Sciatic nerve (tissue), 2 donors: ENCODE measurements around the gene GRIA4. TPM values are rescaled to one million over a fixed set of nuclear protein-coding genes. Genes with fewer than 3 reads are reported as not detected.
"Not testable (repeated sequence)": the region's sequence is repeated elsewhere in the genome, so short reads cannot be mapped to it uniquely, and the experiment has no call there.

ENCODE experiments used
- ATAC-seq: fragments of 200-7000 bp; cut with Tn5 transposase; one replicate; pipeline ENCODE4 v1.9.1; 2020; ENCODE audit warnings: mild to moderate bottlenecking, moderate library complexity
- DNase-seq: peaks from one replicate; pipeline ENCODE4 v3.0.0-alpha.2; 2020; ENCODE audit warnings: low spot score
- intact Hi-C: fragments of 100-400 bp; cut with DNase I; formaldehyde crosslinking; loops from one replicate; pipeline ENCODE4 v1.14.2; 2022
- total RNA-seq: library from RNA; stranded (reverse); fragmentation: NEBNext Ultra II Directional; extraction: Animal tissue kit (Norgen Biotek cat#: 25700); gene quantifications from one replicate; pipeline ENCODE4 v1.2.1, GENCODE V29; 2021
- donor health status: DM: no; HTN: no; CAD: no.
- donor health status: DM: no; HTN: no; CAD: no.

GRIA4 gene
- total RNA-seq, 1 donor from 2014 or later: 0.45 TPM

GRCh38 chr11:105773452-105773851, 163.6 kb downstream of the GRIA4 start:
- ATAC-seq, intact Hi-C loops, DNase-seq: not testable (repeated sequence)

DNA sequence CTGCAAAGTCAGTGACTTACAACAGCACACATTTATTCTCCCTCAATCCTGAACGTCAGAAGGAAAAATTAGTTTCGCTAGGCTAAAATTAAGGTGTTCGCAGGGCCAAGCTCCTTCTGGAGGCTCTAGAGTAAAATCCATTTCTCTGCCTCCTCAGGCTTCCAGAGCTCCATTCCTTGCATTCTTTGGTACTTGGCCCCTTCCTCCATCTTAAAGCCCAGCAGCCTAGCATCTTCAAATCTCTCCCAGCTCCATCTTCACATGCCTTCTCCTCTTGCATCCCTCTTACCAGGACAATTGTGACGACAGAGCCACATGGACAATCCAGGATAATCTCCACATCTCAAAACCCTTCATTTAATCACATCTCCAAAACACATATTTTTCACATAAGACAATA, 165.0 kb downstream of the GRIA4 start:
- no peak for ATAC-seq
- no peak for DNase-seq
- intact Hi-C loops: no loop called here

GRCh38 chr11:105780781-105781525, 171.1 kb downstream of the GRIA4 start:
- DNase-seq (no peak), ATAC-seq (no peak)
- intact Hi-C loops: no loop called here

DNA sequence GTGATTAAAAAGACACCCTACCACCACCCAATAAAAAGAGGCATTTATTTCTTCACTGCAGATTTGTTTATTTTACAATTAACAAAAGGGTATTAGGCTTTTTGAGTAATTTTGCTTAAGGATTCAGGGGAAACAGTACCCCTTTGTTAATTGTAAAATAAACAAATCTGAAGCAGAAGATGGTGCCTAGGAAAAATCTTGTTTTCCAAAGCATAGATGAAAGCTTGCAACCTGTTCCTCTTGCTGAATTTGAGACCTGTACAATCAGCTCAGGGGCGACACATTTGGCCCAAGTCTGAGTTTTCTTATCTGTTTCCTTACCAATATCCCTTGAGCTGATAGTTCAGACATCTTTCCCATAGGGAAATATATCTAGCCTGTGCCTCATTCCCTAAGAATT, 171.9 kb downstream of the GRIA4 start:
- DNase-seq: no peak
- intact Hi-C loops: no loop called here
- no peak for ATAC-seq

DNA sequence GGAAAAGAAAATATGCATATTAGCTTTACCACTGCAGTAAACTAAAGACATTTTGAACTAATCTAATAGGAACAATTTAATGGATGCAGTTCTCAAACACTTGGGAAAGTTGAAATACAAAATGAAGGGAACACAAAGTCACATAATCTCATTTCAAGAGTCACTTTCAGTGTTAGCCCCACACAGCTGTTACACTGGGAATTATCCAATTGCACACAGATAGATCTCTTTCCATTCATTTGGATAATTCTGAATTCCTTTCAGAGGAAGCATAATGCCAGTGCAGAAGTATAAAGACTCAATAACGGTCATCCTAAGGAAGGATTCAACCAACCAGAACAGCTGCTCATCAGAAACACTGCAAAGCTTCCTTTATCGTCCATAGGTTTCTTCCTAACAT, 173.3 kb downstream of the GRIA4 start:
- intact Hi-C loops: no loop called here
- no peak for DNase-seq
- no peak for ATAC-seq

DNA sequence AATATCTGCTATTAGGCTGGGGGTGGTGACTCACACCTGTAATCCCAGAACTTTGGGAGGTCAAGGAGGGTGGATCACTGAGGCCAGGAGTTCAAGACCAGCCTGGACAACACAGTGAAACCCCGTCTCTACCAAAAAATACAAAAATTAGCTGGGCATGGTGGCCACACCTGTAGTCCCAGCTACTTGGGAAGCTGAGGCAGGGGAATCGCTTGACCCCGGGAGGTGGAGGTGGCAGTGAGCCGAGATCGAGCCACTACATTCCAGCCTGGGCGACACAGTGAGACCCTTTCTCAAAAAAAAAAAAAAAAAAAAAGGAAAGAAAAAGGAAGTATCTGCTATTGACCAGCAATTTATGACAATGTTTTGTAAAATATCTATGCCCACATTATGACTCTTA, 176.0 kb downstream of the GRIA4 start:
- ATAC-seq: not testable (repeated sequence)

GRCh38 chr11:105786741-105787140, 176.9 kb downstream of the GRIA4 start:
- ATAC-seq (no peak), DNase-seq (no peak)
- intact Hi-C loops: no loop called here

More for the DNA sequence above, 176.0 kb downstream of the GRIA4 start:
- intact Hi-C loops, DNase-seq: not testable (repeated sequence)

DNA sequence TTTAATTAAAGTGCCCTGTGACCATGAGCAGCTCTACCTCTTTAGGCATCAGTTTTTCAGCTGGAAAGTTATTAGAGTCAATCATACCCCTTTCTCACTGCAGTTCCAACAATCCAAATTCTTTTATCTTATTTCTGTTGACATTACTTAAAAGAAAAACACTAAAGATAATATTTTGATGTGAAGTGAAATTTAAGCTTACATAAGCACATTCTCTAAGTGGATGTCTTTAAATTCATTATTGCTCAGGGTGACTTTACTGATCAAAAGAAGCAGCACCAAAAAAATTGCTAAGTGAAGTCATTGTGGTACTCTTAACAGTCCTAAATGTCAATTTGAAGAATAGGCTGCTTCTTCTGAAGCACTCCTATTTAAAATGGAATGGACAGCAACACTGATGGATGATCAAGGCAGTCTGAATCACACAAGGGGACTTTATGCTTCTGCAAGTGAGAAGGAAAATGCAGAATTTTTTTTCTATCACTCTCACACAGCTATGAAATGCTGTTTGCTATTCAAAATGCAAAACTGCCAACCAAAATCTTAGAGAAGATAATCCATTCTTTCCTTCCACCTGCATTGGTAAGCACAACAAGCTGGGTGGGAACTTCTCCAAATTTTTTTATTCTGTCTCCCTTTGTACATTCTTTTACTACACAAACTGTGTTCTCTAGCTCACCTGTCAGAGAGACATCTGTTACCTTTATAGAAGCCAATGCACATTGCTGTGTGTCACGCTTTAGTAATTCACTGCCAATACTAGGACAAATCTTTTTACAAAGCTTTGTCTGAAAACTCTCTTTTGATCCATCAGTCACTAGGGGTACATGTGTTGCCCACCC, 179.9 kb downstream of the GRIA4 start:
- intact Hi-C loops: loop anchor here (10.0 kb wide), 1 partner anchor 1235 kb away; no protein-coding TSS in a partner anchor
- ATAC-seq (no peak), DNase-seq (no peak)

GRCh38 chr11:105790840-105791239, 181.0 kb downstream of the GRIA4 start:
- intact Hi-C loops: loop anchor here (10.0 kb wide), 1 partner anchor 1236 kb away; no protein-coding TSS in a partner anchor
- DNase-seq: no peak
- ATAC-seq: no peak

DNA sequence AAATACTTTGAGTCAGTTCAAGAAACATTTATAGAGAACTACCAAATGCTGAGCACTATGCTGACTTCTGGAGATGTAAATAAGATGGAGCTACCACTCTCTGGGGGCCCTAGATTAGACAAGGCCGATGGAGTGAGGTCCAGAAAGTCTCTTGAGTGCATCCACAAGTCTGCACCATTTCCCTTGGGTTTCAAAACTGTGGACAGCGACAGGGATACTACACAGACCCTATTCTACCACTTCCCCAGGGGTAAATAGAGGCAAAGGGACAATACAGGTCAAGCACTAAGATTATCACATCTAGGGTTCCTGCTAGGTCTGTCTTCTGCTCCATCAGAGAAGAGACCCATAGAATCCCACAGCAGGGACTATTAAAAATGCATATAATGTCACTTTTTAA, 183.2 kb downstream of the GRIA4 start:
- intact Hi-C loops: loop anchor here (10.0 kb wide), 1 partner anchor 1238 kb away; no protein-coding TSS in a partner anchor
- no peak for ATAC-seq
- no peak for DNase-seq

DNA sequence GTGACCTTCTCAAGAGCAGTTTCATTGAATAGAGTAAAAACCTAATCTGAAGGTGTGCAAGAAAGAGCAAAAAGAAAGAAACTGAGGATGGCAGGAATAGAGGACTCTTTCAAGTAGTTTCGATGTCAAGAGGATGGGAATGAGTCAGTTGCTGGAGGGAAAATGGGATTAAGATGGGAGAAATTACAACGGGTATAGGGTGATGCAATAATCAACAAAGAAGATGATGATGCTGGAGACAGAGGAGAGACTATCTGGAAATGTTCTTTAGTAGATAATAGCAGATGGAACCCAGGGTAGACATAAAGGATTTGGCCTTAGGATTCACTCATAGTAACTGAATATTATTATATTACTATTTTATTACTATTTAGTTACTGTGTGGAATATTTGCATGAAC, 189.4 kb downstream of the GRIA4 start:
- intact Hi-C loops: loop anchor here (10.0 kb wide), 1 partner anchor 1244 kb away; no protein-coding TSS in a partner anchor
- DNase-seq (no peak), ATAC-seq (no peak)

DNA sequence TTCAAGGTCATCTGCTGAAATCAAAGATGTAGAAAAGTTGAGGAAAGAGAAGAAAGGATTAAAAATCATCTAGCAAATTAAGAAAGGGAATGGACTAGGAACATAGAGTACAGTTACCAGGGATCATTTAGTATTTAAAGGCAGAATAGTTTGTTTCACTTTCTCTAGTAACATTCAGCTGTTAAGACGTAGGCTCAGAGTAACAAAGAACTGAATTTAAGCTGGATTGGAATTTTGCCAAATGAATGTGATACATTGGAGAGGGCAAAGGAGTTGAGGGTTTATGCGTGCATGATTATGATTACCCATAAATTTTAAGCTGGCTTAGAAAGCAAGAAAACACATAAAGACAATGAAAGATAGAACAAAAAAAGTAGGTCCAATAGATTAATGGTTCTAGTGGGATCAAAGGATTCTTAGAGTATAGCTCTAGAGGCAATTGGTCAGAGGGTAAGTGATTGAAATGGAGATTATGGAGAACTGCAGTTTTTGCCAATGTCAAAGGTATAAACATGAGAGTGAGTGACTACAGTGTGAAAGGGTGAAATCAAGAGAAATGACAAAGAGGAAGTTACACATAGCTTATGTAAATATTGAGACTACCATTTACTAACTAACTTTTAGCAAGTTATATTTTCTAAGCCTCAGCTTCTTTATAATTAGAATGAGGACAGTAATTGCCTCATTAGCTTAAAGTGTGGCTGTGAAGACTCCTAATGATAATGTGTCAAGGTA, 190.0 kb downstream of the GRIA4 start:
- no peak for DNase-seq
- no peak for ATAC-seq
- intact Hi-C loops: loop anchor here (10.0 kb wide), 1 partner anchor 1245 kb away; no protein-coding TSS in a partner anchor

DNA sequence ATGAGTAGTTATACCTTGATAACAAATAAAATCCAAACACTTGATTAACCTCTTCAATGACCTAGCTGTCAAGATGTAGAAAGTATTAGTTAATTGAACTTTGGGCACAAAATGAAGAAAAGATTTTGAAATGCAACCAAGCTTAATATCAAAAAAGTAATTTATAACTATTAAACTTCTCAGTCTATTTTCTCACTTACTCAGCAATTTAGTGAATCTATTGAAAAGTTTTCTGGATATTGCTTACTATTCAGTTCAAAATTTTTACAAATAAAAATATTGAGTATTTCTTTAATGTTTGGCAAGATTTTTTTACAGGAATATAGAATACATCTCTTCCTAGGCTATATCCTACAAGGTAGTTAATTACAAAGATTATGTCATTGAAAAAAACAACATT, 192.5 kb downstream of the GRIA4 start:
- no peak for ATAC-seq

DNA sequence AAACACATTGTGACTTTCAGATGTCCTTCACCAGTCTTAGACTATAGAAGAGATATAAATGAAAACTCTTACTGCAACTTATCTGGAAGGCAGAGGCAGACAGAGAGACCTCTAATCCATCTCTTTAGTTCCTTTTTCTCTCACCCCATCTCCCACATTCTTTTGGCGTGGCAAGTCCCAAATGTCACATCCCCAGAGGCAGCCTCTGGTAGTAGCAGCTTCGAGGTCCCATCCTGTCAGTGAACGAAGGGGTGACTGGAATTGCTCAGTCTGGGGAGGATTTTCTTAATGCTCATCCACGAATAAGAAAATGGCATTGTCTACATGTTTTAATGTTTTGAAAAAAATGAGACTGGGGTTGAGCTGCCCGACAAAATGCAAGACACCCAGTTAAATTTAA, 201.4 kb downstream of the GRIA4 start:
- DNase-seq (no peak), ATAC-seq (no peak)
- intact Hi-C loops: no loop called here

More for the DNA sequence above, 192.5 kb downstream of the GRIA4 start:
- no peak for DNase-seq
- intact Hi-C loops: no loop called here

DNA sequence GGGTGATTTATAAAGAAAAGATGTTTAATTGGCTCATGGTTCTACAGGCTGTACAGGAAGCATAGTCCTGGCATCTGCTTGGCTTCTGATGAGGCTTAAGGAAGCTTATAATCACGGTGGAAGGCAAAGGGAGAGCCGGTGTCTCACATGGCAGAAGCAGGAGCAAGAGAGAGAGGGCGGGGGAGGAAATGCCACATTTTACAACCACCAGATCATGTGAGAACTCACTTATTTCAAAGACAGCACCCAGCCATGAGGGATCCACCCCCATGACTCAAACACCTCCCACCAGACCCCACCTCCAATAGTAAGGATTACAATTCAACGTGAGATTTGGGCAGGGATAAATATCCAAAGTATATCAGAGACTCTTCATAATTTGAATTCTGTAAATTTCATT, 211.5 kb downstream of the GRIA4 start:
- DNase-seq: no peak
- no peak for ATAC-seq
- intact Hi-C loops: no loop called here

DNA sequence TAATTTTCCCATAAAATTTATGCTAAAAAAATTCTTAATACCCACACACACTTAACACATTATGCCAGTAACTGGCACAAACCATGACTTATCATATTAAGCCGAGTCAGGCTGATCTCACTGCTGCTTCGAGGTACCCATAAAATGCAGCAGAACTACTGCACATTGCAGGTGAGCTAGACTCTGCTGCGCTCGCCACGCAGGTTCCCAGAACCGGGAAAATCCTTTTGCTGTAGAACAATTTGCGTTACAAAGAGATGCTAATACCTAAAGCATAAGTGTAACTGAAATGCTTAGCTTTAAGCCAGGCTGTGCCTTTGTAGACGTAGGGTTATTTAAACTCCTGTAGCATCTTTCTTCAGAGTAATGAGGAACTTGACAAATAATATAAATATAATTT, 211.9 kb downstream of the GRIA4 start:
- ATAC-seq (no peak), DNase-seq (no peak)
- intact Hi-C loops: no loop called here

GRCh38 chr11:105823495-105824033, 213.7 kb downstream of the GRIA4 start:
- no peak for DNase-seq
- intact Hi-C loops: no loop called here
- ATAC-seq: no peak

GRCh38 chr11:105824457-105825013, 214.7 kb downstream of the GRIA4 start:
- DNase-seq (no peak), ATAC-seq (no peak)
- intact Hi-C loops: no loop called here

DNA sequence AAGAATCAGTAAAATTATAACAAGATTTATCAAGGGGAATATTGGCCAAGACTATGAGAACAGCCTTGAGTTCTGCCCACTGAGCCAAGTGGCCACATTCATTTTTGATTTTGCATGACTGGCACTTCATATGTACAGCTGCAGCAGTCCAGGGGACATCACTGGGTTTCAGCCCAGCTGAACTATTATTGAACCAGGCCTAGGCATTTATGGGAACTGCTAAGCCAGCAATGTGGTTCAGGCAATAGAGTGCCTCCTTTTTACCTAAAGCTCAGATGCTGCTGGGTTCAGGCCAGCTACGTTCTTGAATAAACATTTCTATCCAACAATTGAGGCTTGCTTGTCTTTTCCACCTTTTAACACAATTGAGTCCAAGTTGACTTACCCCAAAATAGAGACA, 215.3 kb downstream of the GRIA4 start:
- intact Hi-C loops: no loop called here
- ATAC-seq: no peak
- DNase-seq: no peak
